GM23338 (cell line): Measurements from ENCODE around the gene DHRS13.

Experiments used
- CREB1 ChIP-seq: fragments of 250-450 bp; sonication (Bioruptor Pico); IDR thresholded peaks from 2 replicates; pipeline ENCODE4 v1.5.0; 2020; ENCODE audit warnings: low read depth, mild to moderate bottlenecking, moderate library complexity
- EZH2 ChIP-seq: fragments of 200-600 bp; sonication (generic); IDR thresholded peaks from one replicate; pipeline ENCODE4 v1.8.0; 2017; ENCODE audit warnings: antibody characterized with exemption, mild to moderate bottlenecking, low read depth; ENCODE audit not compliant: unreplicated experiment
- EZH2phosphoT487 ChIP-seq: fragments of 200-600 bp; sonication (generic); IDR thresholded peaks from one replicate; pipeline ENCODE4 v1.8.1; 2018; ENCODE audit warnings: antibody characterized with exemption; ENCODE audit not compliant: unreplicated experiment
- JUNB ChIP-seq: IDR thresholded peaks from one replicate; pipeline ENCODE4 v1.6.1; 2016; ENCODE audit warnings: antibody characterized with exemption; ENCODE audit not compliant: unreplicated experiment
- REST ChIP-seq: IDR thresholded peaks from one replicate; pipeline ENCODE4 v1.6.1; 2018; ENCODE audit warnings: antibody characterized with exemption; ENCODE audit not compliant: unreplicated experiment
- ZNF331 ChIP-seq: fragments of 250-450 bp; sonication (Bioruptor Pico); IDR thresholded peaks from 2 replicates; pipeline ENCODE4 v1.5.0; 2020; ENCODE audit warnings: low read depth, mild to moderate bottlenecking, moderate library complexity
- TF ChIP-seq, protein P1 (sequence below), 2 experiments: fragments of 200-600 bp in 1 of 2; sonication (generic) in 1 of 2; conservative IDR thresholded peaks; 2 replicates each; pipeline versions ENCODE4 v1.5.1 to v1.6.1; 2016 to 2017; ENCODE audit warnings: antibody characterized with exemption in 2 of 2, low read depth in 2 of 2, mild to moderate bottlenecking in 2 of 2, moderate library complexity in 1 of 2

DNA sequence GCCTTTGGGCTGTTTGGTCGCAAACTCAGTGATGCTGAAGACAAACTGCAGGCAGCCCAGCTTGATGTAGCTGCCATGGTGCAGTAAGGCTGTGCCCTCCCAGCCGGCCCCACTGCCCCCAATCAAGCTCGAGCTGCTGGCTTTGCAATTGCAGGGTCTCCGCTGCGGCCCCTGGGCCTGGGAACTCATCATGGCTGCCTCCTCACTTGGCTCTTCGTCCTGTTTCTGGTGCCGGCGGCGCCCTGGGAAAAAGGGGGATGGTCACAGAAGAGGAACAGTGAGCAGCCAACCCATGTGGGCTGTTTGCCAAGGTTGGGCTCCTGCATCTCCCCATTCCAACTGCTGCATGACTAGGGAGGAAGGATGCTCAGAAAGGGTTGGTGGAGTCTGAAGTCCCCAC lies 3.4 kb upstream of the DHRS13 start:
- no peak for TF ChIP-seq REST
- TF ChIP-seq ZNF331 (CRISPR knock-in tag) = no peak
- TF ChIP-seq, protein P1, sequence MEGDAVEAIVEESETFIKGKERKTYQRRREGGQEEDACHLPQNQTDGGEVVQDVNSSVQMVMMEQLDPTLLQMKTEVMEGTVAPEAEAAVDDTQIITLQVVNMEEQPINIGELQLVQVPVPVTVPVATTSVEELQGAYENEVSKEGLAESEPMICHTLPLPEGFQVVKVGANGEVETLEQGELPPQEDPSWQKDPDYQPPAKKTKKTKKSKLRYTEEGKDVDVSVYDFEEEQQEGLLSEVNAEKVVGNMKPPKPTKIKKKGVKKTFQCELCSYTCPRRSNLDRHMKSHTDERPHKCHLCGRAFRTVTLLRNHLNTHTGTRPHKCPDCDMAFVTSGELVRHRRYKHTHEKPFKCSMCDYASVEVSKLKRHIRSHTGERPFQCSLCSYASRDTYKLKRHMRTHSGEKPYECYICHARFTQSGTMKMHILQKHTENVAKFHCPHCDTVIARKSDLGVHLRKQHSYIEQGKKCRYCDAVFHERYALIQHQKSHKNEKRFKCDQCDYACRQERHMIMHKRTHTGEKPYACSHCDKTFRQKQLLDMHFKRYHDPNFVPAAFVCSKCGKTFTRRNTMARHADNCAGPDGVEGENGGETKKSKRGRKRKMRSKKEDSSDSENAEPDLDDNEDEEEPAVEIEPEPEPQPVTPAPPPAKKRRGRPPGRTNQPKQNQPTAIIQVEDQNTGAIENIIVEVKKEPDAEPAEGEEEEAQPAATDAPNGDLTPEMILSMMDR (conservative IDR thresholded peaks at IDR 0.05; ENCODE audit: low read depth in 2 of 2) = no peak
- no peak for TF ChIP-seq JUNB
- no peak for TF ChIP-seq EZH2phosphoT487
- TF ChIP-seq EZH2 = no peak
- TF ChIP-seq CREB1 (CRISPR knock-in tag) = no peak
